Aortic smooth muscle cell (primary cell): ENCODE measurements around the gene ZBTB34. TPM values are rescaled to one million over a fixed set of nuclear protein-coding genes. Genes with fewer than 3 reads are reported as not detected.

ENCODE experiments used
- total RNA-seq: library from RNA; depleted of rRNA; stranded (reverse); fragments of >200 nt; gene quantifications from 2 replicates; pipeline ENCODE4 v1.2.3, GENCODE V29; 2014

Gene ZBTB34
- total RNA-seq, result 4.2 and 4.8 TPM in 2 replicates

GRCh38 chr9:126860077-126860756, at the start of gene ZBTB34:
Gene ZBTB34, plus strand, starts transcription at chr9:126860639. Its CDS starts 18,761 bp downstream, at chr9:126879400.

GRCh38 chr9:126914458-126915280, 54.2 kb downstream of the ZBTB34 start, which contains the start of gene RALGPS1:
Gene RALGPS1, plus strand, starts transcription at chr9:126914782. Its CDS starts 47,508 bp downstream, at chr9:126962290.

Other genes with a start within 250 kb of the ZBTB34 start
- not detected in 2 replicates for gene LMX1B, start 246.7 kb upstream of the ZBTB34 start, total RNA-seq
- 12.9 and 14.0 TPM in 2 replicates for gene ZBTB43, start 55.6 kb upstream of the ZBTB34 start, total RNA-seq
- 2.4 and 3.2 TPM in 2 replicates for gene RALGPS1, start 54.1 kb downstream of the ZBTB34 start, total RNA-seq